Stimulated activated CD8-positive, alpha-beta memory T cell treated with anti-CD3 and anti-CD28 coated beads, Interleukin-12 subunit alpha, Interleukin-12 subunit beta, amount 100 ng/mL, for 1 hour (primary cell): ENCODE data around the gene SH3BP4.

ENCODE experiments used
- DNase-seq: peaks from one replicate; pipeline ENCODE4 v3.0.0-alpha.2; 2020; ENCODE audit warnings: low read depth

Gene SH3BP4

GRCh38 chr2:234945339-234945873 lies 6.4 kb upstream of the SH3BP4 start:
- no peak for DNase-seq

GRCh38 chr2:234947556-234947955 lies 4.3 kb upstream of the SH3BP4 start:
- DNase-seq: no peak

GRCh38 chr2:234949762-234950434 lies 1.9 kb upstream of the SH3BP4 start:
- no peak for DNase-seq

GRCh38 chr2:234950435-234950729 lies 1.4 kb upstream of the SH3BP4 start:
- DNase-seq: no peak

GRCh38 chr2:234950730-234951663 lies 820 bp upstream of the SH3BP4 start:
- DNase-seq: no peak

- no peak for DNase-seq
Measured at GRCh38 chr2:234952270-234953115, 676 bp downstream of the SH3BP4 start.

- no peak for DNase-seq
Measured at GRCh38 chr2:234953116-234954031, 1.6 kb downstream of the SH3BP4 start.

GRCh38 chr2:234954551-234954992 lies 2.8 kb downstream of the SH3BP4 start:
- DNase-seq: no peak

GRCh38 chr2:234955091-234955591 lies 3.3 kb downstream of the SH3BP4 start:
- no peak for DNase-seq

GRCh38 chr2:234955971-234956509 lies 4.2 kb downstream of the SH3BP4 start:
- no peak for DNase-seq

GRCh38 chr2:234957834-234958135 lies 6.0 kb downstream of the SH3BP4 start:
- DNase-seq: no peak

- DNase-seq: no peak
Measured at GRCh38 chr2:234958311-234958710, 6.5 kb downstream of the SH3BP4 start.

- no peak for DNase-seq
Measured at GRCh38 chr2:234958746-234959395, 7.1 kb downstream of the SH3BP4 start.

- no peak for DNase-seq
Measured at GRCh38 chr2:234960175-234961088, 8.6 kb downstream of the SH3BP4 start.

GRCh38 chr2:234961784-234962183 lies 10.0 kb downstream of the SH3BP4 start:
- no peak for DNase-seq

GRCh38 chr2:234963773-234964615 lies 12.2 kb downstream of the SH3BP4 start:
- DNase-seq: no peak

- DNase-seq: no peak
Measured at GRCh38 chr2:234964631-234965461, 13.0 kb downstream of the SH3BP4 start.
